Nucleus accumbens (tissue), 56 donors: ENCODE results near the gene INTS6L.
"Not testable (repeated sequence)": the region's sequence is repeated elsewhere in the genome, so short reads cannot be mapped to it uniquely, and the experiment has no call there.

Experiments used
- DNase-seq, 56 donors: peaks; one replicate each; lab custom pipeline; 2025; lab: John Stamatoyannopoulos, UW

The INTS6L gene

GRCh38 chrX:135595543-135595942 is 75.1 kb downstream of the INTS6L start:
- no peak for DNase-seq

DNA sequence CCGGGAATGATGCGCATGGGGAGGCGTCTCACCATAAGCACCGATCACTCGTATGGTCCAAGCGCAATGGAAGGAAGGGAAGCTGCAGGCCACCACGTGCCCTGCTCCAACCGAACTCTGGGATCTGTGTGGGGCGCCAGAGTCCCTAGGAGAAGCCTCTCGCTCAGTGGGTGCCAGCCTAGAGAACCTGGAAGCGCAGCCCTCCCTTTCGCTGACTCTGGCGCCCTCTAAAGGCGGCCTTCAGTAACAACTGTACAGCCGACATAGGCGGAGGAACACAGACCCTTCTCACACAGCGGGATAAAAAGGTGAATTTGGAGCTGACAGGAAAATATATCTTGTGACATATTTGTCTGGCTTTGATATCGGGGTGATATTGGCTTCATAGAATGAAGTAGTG is 76.0 kb downstream of the INTS6L start:
- peak in 6 of 56 donors; percentile 0 to 6 (median 0) for DNase-seq

DNA sequence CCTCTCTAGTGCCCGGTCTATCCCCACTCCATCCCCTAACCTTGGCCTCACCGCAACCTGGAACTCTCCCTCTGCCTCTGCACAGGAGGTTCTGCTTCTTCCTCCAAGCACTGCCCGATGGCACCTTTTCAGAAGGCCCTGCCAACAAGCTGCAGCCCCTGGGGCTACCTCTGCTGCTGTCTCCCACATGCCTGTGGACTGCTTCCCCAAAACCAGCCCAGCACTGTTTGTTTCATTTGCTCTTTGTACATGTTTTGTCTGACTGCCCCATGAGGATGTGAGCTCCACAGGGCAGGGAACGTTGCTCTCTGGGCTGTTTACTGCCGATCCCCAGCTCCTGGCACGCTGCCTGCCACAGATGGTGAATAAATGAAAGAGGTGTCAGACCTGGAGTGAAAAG is 85.4 kb downstream of the INTS6L start:
- DNase-seq: no peak

GRCh38 chrX:135624408-135625204 is 104.1 kb downstream of the INTS6L start:
- DNase-seq: not testable (repeated sequence)

DNA sequence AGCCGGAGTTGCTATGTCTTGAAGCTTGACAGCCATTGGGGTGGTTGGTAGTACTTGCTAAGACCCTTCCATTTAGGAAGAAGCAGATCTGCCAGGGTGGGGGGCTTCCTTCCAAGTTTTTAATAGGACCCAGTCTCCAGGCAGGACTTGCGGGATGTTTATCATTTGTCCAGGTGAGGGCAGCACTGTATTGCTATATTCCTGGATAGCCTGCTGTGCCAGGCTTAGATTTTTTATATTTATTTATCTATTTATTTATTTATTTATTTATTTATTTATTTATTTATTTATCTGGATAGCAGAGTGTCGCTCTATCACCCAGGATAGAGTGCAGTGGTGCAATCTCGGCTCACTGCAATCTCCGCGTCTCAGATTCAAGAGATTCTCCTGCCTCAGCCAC is 105.5 kb downstream of the INTS6L start:
- DNase-seq: no peak

DNA sequence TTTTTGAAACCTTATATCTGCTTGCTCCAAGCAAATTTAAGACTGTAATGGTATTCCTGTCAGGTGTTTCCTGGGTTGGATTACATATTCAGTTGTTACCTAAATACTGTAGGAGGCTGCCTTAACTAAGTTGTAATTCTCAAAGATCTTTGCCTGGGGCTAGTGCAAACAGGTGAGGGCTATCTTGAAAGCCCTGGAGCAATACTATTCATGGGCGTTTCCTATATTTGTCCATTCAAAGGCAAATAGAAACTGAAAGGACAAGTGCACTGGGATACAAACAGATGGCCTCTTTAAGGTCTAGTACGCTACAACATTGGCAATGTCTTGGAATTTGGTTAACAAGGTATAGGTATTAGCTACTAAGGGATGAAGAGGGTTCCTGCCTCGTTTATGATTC is 108.9 kb downstream of the INTS6L start:
- no peak for DNase-seq
